CD4-positive, CD25-positive, alpha-beta regulatory T cell (primary cell): ENCODE results near the gene TBL1X. TPM values are rescaled to one million over a fixed set of nuclear protein-coding genes. Genes with fewer than 3 reads are reported as not detected.

Experiments used
- ATAC-seq, 2 donors: fragments of 150-1000 bp; cut with Tn5 transposase; one replicate each; pipeline ENCODE4 v1.10.0; 2021; ENCODE audit warnings: low read depth in 2 of 2, moderate number of reproducible peaks in 2 of 2, moderate library complexity in 1 of 2
- DNase-seq, 3 donors: peaks; one replicate each; pipeline versions ENCODE4 v3.0.0 to v3.0.0-alpha.2; 2012 to 2022; ENCODE audit warnings: mixed read lengths in 1 of 3
- H3K27ac ChIP-seq: one replicate; pipeline ENCODE4 v1.7.0; 2013; ENCODE audit warnings: mild to moderate bottlenecking, low read length; ENCODE audit not compliant: insufficient read depth, poor library complexity, severe bottlenecking
- H3K27me3 ChIP-seq: one replicate; pipeline ENCODE4 v1.7.0; 2013; ENCODE audit warnings: low read length; ENCODE audit not compliant: control insufficient read depth, insufficient read depth
- H3K36me3 ChIP-seq: one replicate; pipeline ENCODE4 v1.7.0; 2013; ENCODE audit warnings: mild to moderate bottlenecking, low read length, moderate library complexity; ENCODE audit not compliant: control insufficient read depth, insufficient read depth
- H3K4me1 ChIP-seq: 2 replicates; pipeline ENCODE4 v1.7.0; 2013; ENCODE audit warnings: mild to moderate bottlenecking, low read length; ENCODE audit not compliant: insufficient read depth, control insufficient read depth, poor library complexity, severe bottlenecking
- H3K4me3 ChIP-seq: one replicate; pipeline ENCODE4 v1.7.0; 2013; ENCODE audit warnings: low read depth, mild to moderate bottlenecking, low read length, moderate library complexity
- H3K9me3 ChIP-seq, 2 experiments: 1 replicate in 1 of 2; 2 replicates in 1 of 2; pipeline ENCODE4 v1.7.0; 2013; ENCODE audit warnings: low read length in 2 of 2, mild to moderate bottlenecking in 1 of 2, moderate library complexity in 1 of 2; ENCODE audit not compliant: control insufficient read depth in 2 of 2
- H3K27ac Mint-ChIP-seq, 3 donors: one replicate each; pipeline ENCODE4 v1.8.0; 2020 to 2022; ENCODE audit warnings: mild to moderate bottlenecking in 3 of 3, mixed read lengths in 3 of 3, moderate library complexity in 2 of 3
- H3K27me3 Mint-ChIP-seq: one replicate; pipeline ENCODE4 v1.8.0; 2022; ENCODE audit warnings: mild to moderate bottlenecking, mixed read lengths
- H3K36me3 Mint-ChIP-seq: one replicate; pipeline ENCODE4 v1.8.0; 2020; ENCODE audit warnings: mixed read lengths
- H3K4me1 Mint-ChIP-seq, 4 donors: one replicate each; pipeline ENCODE4 v1.8.0; 2020 to 2022; ENCODE audit warnings: mixed read lengths in 4 of 4, mild to moderate bottlenecking in 1 of 4
- H3K4me3 Mint-ChIP-seq, 4 donors: one replicate each; pipeline ENCODE4 v1.8.0; 2020 to 2022; ENCODE audit warnings: mild to moderate bottlenecking in 4 of 4, mixed read lengths in 4 of 4, moderate library complexity in 3 of 4
- H3K9me3 Mint-ChIP-seq, 7 donors: one replicate each; pipeline ENCODE4 v1.8.0; 2020 to 2022; ENCODE audit warnings: mixed read lengths in 7 of 7, mild to moderate bottlenecking in 3 of 7, moderate library complexity in 2 of 7
- polyA plus RNA-seq, 4 donors: library from polyadenylated mRNA; unstranded; fragments of 300-500 nt; fragmentation: Illumina TruSeq; gene quantifications; one replicate each; pipeline ENCODE4 v1.2.3, GENCODE V29; 2021
- total RNA-seq: library from RNA; stranded (reverse); gene quantifications from one replicate; pipeline ENCODE4 v1.2.3, GENCODE V29; 2022

The TBL1X gene
- total and polyA plus RNA-seq, 5 donors from 2014 or later = 6.7 to 23.4 (median 14.5) TPM

DNA sequence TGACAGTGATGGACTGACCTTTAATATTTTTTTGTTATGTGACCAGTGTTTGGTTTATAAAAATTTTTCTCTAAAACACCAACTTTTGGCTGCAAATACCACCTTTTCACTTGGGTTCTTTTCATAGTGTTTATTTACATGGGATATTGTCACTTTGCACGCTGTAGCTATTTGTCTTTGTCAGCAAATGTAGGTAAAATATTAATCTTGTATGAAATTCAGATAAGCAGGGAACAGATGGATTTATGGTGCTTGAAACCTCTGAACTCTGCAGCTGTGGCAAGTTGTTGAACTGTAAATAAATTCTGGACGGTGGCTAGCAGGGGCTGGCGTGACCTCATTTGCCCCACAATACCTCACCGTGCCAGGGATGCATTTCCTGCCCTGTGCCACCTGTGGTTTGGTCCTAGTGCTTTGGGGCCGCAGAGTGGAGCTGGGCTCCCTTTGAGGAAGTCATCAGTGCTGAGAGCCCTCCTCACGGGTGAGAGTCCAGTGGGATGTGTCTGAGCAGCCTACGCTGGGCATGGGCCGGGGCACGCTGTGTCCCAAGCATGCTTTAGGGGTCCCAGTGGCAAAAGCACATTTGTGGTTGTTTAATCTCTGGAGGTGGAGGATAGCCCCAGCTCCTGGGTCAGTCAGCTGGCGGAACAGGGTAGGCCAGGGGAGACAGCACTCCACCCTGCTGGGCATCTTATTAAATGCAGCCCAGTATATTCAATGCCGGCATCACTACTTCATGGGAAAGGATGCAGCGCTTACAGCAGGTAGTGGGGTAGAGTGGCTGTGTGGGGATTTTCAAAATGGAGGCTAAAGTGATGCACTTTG is 108.6 kb downstream of the TBL1X start:
- no peaks in the 10 kb centered on the region for H3K27me3 Mint-ChIP-seq
- no peak overlapping the region for H3K27ac Mint-ChIP-seq
- Histone ChIP-seq H3K27me3 (no peaks in the 10 kb centered on the region), H3K4me1 (peaks cover 4% of the 10 kb centered on the region), H3K36me3 (no peaks in the 10 kb centered on the region), H3K27ac (no peak overlapping the region), H3K9me3 (no peaks in the 10 kb centered on the region), H3K4me3 (no peak overlapping the region)
- DNase-seq = no peak
- no peak for ATAC-seq
- H3K36me3 Mint-ChIP-seq = peaks cover 12% of the 10 kb centered on the region
- H3K4me3 Mint-ChIP-seq = no peak overlapping the region
- H3K4me1 Mint-ChIP-seq = peaks cover 0 to 32% (median 10%) of the 10 kb centered on the region in 4 donors
- no peaks in the 10 kb centered on the region for H3K9me3 Mint-ChIP-seq

DNA sequence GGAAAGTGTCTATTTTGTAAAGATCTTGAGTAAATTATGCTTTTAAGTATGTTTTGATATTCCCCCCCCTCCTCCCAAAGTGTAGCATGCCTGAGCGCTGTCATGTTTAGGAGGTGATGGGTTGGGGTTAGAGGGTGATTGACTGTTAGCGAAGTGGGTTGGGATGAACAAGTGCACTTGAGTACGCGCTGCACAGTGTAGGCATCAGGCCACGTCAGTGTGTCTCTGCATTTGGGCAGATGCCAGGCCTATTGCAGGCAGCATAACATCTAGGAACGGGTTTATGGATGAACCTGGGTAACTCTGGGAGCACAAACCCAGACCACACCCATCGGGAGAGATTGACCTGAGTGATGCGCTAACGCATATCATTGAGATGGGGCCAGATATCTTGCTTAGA is 111.2 kb downstream of the TBL1X start:
- H3K9me3 ChIP-seq = no peaks in the 10 kb centered on the region
- DNase-seq (no peak), ATAC-seq (no peak)
- H3K27ac ChIP-seq = no peak overlapping the region
- Mint-ChIP-seq H3K27me3 (no peaks in the 10 kb centered on the region), H3K4me1 (peaks cover 0 to 41% (median 11%) of the 10 kb centered on the region in 4 donors), H3K27ac (no peak overlapping the region), H3K9me3 (no peaks in the 10 kb centered on the region), H3K36me3 (peaks cover 12% of the 10 kb centered on the region), H3K4me3 (no peak overlapping the region)
- H3K4me3 ChIP-seq = no peak overlapping the region
- no peaks in the 10 kb centered on the region for H3K36me3 ChIP-seq
- H3K4me1 ChIP-seq = peaks cover 4% of the 10 kb centered on the region
- H3K27me3 ChIP-seq = no peaks in the 10 kb centered on the region

DNA sequence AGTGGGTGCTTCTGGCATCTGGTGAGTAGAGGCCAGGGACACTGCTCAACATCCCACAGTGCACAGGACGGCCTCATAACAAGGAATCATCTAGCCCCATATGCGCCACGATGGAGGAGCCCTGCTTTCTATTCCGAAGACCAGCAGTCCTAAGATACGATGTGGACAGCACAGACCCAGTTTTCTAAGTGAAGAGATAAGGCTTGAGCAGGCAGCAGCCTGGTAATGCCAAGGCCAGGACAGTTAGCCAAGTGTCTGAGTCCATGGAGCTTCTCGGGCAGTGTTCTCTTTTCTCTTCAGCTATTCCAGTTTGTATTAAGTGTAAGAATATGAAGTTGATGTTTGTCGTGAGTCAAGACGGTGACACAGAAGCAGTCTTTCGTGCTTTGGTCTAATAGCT is 112.7 kb downstream of the TBL1X start:
- Mint-ChIP-seq H3K9me3 (no peaks in the 10 kb centered on the region), H3K36me3 (peaks cover 12% of the 10 kb centered on the region), H3K4me3 (no peak overlapping the region), H3K27me3 (no peaks in the 10 kb centered on the region), H3K4me1 (peaks cover 0 to 33% (median 8%) of the 10 kb centered on the region in 4 donors), H3K27ac (no peak overlapping the region)
- Histone ChIP-seq H3K36me3 (no peaks in the 10 kb centered on the region), H3K4me3 (no peak overlapping the region), H3K27ac (no peak overlapping the region), H3K27me3 (no peaks in the 10 kb centered on the region), H3K4me1 (peaks cover 1% of the 10 kb centered on the region), H3K9me3 (no peaks in the 10 kb centered on the region)
- ATAC-seq (no peak), DNase-seq (no peak)

DNA sequence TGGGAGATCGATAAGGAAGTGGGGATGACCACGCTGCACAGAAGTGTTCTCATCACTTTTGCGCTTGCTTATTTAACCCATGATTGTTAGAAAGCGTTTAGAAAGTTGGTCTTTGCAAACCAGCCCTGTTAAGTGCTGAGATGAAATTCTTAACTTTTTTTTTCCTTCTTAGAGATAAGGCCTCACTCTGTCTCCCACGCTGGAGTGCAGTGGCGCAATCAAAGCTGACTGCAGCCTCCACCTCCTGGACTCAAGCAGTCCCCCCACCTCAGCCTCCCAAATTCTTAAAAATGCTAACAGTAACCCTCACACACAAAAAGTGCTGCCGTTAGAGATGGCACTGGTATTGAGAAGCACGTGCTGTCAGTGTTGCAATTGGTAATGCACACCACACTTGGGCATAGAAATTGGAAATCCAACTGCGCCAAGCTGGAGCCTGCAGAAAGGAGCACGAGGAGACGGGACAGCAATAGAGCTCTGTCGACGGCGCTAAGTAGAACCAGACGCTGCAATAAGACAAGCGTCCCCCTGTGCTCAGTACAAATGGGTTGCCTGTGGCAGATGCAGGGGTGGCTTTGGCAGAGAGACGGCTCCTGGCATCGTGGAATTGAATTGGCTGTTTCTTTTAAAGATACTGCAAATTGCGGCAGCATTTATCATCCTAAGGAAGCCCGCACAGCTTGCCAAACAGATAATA is 113.4 kb downstream of the TBL1X start:
- H3K9me3 ChIP-seq = no peaks in the 10 kb centered on the region

DNA sequence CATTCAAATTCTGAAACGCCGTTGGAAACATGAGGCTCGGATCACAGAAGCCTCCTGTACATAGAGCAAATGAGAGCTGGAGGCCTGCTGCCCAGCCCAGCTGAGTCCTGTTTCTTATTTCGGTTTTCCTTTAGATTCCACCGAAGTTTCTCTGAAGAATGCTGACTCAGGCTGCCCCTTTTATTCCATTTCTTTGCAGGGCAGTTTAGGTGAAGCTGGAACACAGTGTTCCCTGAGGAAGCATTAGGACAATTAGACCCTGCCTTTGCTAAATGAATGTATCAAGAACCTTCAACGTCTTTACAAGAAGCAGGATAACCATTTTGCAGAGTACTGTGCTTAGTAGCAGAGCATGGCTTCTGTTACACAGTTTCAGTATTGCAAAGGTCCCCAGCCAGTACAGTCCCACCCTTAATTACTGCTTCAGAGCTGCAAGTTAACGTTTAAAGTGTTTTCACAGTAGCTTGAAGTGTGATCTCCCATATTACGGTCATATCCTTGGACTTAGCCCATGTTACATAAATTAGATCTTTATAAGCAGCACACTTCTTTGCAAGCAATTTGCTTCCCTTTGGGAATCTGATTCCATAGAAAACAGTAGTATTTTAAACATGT is 117.0 kb downstream of the TBL1X start:
- ATAC-seq = no peak
- no peaks in the 10 kb centered on the region for H3K9me3 ChIP-seq
- Mint-ChIP-seq H3K27ac (no peak overlapping the region), H3K27me3 (no peaks in the 10 kb centered on the region), H3K36me3 (no peaks in the 10 kb centered on the region), H3K4me3 (no peak overlapping the region), H3K9me3 (no peaks in the 10 kb centered on the region), H3K4me1 (peaks cover 0 to 21% (median 6%) of the 10 kb centered on the region in 4 donors)
- no peaks in the 10 kb centered on the region for H3K27me3 ChIP-seq
- no peak for DNase-seq
- no peaks in the 10 kb centered on the region for H3K4me1 ChIP-seq
- no peak overlapping the region for H3K4me3 ChIP-seq
- H3K36me3 ChIP-seq = no peaks in the 10 kb centered on the region
- H3K27ac ChIP-seq = no peak overlapping the region

More for the DNA sequence above, 113.4 kb downstream of the TBL1X start:
- no peaks in the 10 kb centered on the region for H3K9me3 Mint-ChIP-seq
- H3K4me1 Mint-ChIP-seq = peaks cover 0 to 29% (median 7%) of the 10 kb centered on the region in 4 donors
- H3K4me1 ChIP-seq = no peaks in the 10 kb centered on the region
- H3K36me3 ChIP-seq = no peaks in the 10 kb centered on the region
- no peak overlapping the region for H3K27ac ChIP-seq
- ATAC-seq (no peak), DNase-seq (no peak)
- H3K27me3 ChIP-seq = no peaks in the 10 kb centered on the region
- no peak overlapping the region for H3K27ac Mint-ChIP-seq
- H3K4me3 ChIP-seq = no peak overlapping the region
- H3K4me3 Mint-ChIP-seq = no peak overlapping the region
- peaks cover 12% of the 10 kb centered on the region for H3K36me3 Mint-ChIP-seq
- H3K27me3 Mint-ChIP-seq = no peaks in the 10 kb centered on the region

DNA sequence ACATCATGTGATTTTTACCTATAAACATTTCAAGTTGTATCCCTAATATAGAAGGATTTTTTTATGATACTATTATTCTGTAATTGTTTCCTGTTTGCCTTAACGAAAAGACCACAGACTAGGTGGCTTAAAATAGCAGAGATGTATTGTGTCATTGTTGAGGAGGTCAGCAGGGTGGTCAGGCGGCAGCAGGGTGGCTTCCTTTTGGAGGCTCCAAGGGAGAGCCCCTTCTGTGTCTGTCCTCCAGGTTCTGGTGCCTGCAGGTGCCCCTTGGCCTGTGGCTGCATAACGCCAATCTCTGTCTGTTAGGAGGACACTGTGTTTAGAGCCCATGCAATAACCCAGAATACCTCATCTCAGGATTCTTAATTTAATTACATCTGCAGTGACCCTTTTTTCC is 118.1 kb downstream of the TBL1X start:
- no peaks in the 10 kb centered on the region for H3K36me3 Mint-ChIP-seq
- H3K9me3 ChIP-seq = no peaks in the 10 kb centered on the region
- no peaks in the 10 kb centered on the region for H3K4me1 ChIP-seq
- H3K4me3 Mint-ChIP-seq = no peak overlapping the region
- H3K27ac ChIP-seq = no peak overlapping the region
- ATAC-seq (no peak), DNase-seq (no peak)
- H3K4me3 ChIP-seq = no peak overlapping the region
- no peaks in the 10 kb centered on the region for H3K27me3 ChIP-seq
- H3K27ac Mint-ChIP-seq = no peak overlapping the region
- H3K9me3 Mint-ChIP-seq = no peaks in the 10 kb centered on the region
- peaks cover 0 to 21% (median 7%) of the 10 kb centered on the region in 4 donors for H3K4me1 Mint-ChIP-seq
- no peaks in the 10 kb centered on the region for H3K36me3 ChIP-seq
- H3K27me3 Mint-ChIP-seq = no peaks in the 10 kb centered on the region

DNA sequence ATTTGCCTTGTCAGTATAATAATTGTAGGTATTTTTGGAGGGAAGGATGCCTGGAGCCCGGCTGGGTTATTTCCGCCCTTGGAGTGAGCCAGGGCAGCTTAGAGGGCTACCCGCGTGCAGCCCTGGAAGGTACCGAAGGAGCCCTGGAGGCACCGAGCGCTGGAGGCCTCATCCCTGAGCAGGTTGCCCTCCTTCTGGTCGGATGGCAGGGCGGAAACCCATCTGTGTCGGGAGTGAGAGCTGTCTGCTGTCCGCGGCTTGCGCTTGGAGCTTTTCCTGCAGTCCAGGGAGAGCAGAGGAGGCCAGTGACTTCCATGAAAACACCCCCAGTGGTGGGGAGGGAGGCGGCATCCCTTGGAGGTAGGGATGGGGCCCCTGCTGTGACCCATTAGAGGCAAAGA is 122.1 kb downstream of the TBL1X start:
- Mint-ChIP-seq H3K4me1 (peaks cover 0 to 14% (median 6%) of the 10 kb centered on the region in 4 donors), H3K27me3 (no peaks in the 10 kb centered on the region), H3K27ac (no peak overlapping the region), H3K36me3 (peaks cover 1% of the 10 kb centered on the region), H3K4me3 (no peak overlapping the region), H3K9me3 (peaks cover 0 to 3% (median 0%) of the 10 kb centered on the region in 7 donors)
- ATAC-seq (no peak), DNase-seq (no peak)
- H3K9me3 ChIP-seq = peaks cover 0 to 2% of the 10 kb centered on the region in 2 experiments
- H3K4me1 ChIP-seq = no peaks in the 10 kb centered on the region
- no peaks in the 10 kb centered on the region for H3K27me3 ChIP-seq
- H3K36me3 ChIP-seq = no peaks in the 10 kb centered on the region
- H3K27ac ChIP-seq = no peak overlapping the region
- no peak overlapping the region for H3K4me3 ChIP-seq
